ENCODE data around the gene STX16.

Gene STX16

DNA sequence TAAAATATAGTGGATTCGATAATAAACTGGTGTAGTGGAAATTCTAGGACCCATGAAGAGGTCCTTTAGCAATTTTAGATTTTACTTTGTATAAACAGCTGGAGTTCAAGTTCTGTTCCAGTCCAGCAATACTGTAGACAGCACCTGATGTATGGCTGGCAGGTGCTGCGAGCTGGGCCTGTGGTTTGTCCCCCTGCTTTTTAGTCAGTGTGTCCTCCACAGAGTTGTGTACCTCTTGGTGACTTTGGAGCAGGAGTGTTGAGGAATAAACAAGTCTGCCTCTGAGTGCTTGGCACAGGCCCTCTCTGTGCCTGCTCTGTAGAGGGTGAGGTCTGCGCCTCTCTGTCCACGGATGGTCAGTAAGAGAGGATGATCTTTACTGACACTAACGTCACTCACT is 13.8 kb downstream of the STX16 start:
- TF ChIP-seq, protein P1, sequence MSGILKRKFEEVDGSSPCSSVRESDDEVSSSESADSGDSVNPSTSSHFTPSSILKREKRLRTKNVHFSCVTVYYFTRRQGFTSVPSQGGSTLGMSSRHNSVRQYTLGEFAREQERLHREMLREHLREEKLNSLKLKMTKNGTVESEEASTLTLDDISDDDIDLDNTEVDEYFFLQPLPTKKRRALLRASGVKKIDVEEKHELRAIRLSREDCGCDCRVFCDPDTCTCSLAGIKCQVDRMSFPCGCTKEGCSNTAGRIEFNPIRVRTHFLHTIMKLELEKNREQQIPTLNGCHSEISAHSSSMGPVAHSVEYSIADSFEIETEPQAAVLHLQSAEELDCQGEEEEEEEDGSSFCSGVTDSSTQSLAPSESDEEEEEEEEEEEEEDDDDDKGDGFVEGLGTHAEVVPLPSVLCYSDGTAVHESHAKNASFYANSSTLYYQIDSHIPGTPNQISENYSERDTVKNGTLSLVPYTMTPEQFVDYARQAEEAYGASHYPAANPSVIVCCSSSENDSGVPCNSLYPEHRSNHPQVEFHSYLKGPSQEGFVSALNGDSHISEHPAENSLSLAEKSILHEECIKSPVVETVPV (CRISPR knock-in tag; IDR thresholded peaks at IDR 0.05): no peak
- TF ChIP-seq TCF4 (CRISPR knock-in tag; IDR thresholded peaks at IDR 0.05; ENCODE audit: borderline replicate concordance): no peak
- TF ChIP-seq ESRRG (CRISPR knock-in tag; IDR thresholded peaks at IDR 0.05): no peak
- TF ChIP-seq POU6F1 (CRISPR knock-in tag; IDR thresholded peaks at IDR 0.05; ENCODE audit: borderline replicate concordance, low read depth): no peak
- TF ChIP-seq CREB5 (CRISPR knock-in tag; IDR thresholded peaks at IDR 0.05; ENCODE audit: low read depth): no peak
- TF ChIP-seq ZFP30 (CRISPR knock-in tag; IDR thresholded peaks at IDR 0.05): no peak
- TF ChIP-seq BACH2 (CRISPR knock-in tag; IDR thresholded peaks at IDR 0.05; ENCODE audit: borderline replicate concordance): no peak
- TF ChIP-seq ARNTL (CRISPR knock-in tag; IDR thresholded peaks at IDR 0.05; ENCODE audit: borderline replicate concordance, low read depth): no peak
- TF ChIP-seq PPARA (CRISPR knock-in tag; IDR thresholded peaks at IDR 0.05; ENCODE audit: borderline replicate concordance): no peak
- TF ChIP-seq, protein P2, sequence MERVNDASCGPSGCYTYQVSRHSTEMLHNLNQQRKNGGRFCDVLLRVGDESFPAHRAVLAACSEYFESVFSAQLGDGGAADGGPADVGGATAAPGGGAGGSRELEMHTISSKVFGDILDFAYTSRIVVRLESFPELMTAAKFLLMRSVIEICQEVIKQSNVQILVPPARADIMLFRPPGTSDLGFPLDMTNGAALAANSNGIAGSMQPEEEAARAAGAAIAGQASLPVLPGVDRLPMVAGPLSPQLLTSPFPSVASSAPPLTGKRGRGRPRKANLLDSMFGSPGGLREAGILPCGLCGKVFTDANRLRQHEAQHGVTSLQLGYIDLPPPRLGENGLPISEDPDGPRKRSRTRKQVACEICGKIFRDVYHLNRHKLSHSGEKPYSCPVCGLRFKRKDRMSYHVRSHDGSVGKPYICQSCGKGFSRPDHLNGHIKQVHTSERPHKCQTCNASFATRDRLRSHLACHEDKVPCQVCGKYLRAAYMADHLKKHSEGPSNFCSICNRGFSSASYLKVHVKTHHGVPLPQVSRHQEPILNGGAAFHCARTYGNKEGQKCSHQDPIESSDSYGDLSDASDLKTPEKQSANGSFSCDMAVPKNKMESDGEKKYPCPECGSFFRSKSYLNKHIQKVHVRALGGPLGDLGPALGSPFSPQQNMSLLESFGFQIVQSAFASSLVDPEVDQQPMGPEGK (CRISPR knock-in tag; IDR thresholded peaks at IDR 0.05; ENCODE audit: borderline replicate concordance): no peak
- TF ChIP-seq RARB (CRISPR knock-in tag; IDR thresholded peaks at IDR 0.05): no peak
- TF ChIP-seq CSDC2 (CRISPR knock-in tag; IDR thresholded peaks at IDR 0.05): no peak
- TF ChIP-seq ZNF8 (CRISPR knock-in tag; IDR thresholded peaks at IDR 0.05): no peak
- no peak for TF ChIP-seq ZFP3 (CRISPR knock-in tag; IDR thresholded peaks at IDR 0.05)
- TF ChIP-seq ZNF70 (CRISPR knock-in tag; IDR thresholded peaks at IDR 0.05): no peak
- ATAC-seq: no peak

GRCh38 chr20:58665606-58666005 is 14.5 kb downstream of the STX16 start:
- no peak for ATAC-seq
- no peak for TF ChIP-seq BACH2 (CRISPR knock-in tag; IDR thresholded peaks at IDR 0.05; ENCODE audit: borderline replicate concordance)
- no peak for TF ChIP-seq ZNF70 (CRISPR knock-in tag; IDR thresholded peaks at IDR 0.05)
- TF ChIP-seq RARB (CRISPR knock-in tag; IDR thresholded peaks at IDR 0.05): no peak
- no peak for TF ChIP-seq POU6F1 (CRISPR knock-in tag; IDR thresholded peaks at IDR 0.05; ENCODE audit: borderline replicate concordance, low read depth)
- TF ChIP-seq ISL1 (CRISPR knock-in tag; IDR thresholded peaks at IDR 0.05): no peak
- no peak for TF ChIP-seq ZFP3 (CRISPR knock-in tag; IDR thresholded peaks at IDR 0.05)
- TF ChIP-seq ARNTL (CRISPR knock-in tag; IDR thresholded peaks at IDR 0.05; ENCODE audit: borderline replicate concordance, low read depth): no peak
- TF ChIP-seq, protein P2 (CRISPR knock-in tag; IDR thresholded peaks at IDR 0.05; ENCODE audit: borderline replicate concordance): no peak
- TF ChIP-seq CREB5 (CRISPR knock-in tag; IDR thresholded peaks at IDR 0.05; ENCODE audit: low read depth): no peak
- TF ChIP-seq ZC3H10 (CRISPR knock-in tag; IDR thresholded peaks at IDR 0.05): no peak
- no peak for TF ChIP-seq SNAI2 (CRISPR knock-in tag; IDR thresholded peaks at IDR 0.05)
- no peak for TF ChIP-seq TSHZ2 (CRISPR knock-in tag; IDR thresholded peaks at IDR 0.05)
- no peak for TF ChIP-seq TCF4 (CRISPR knock-in tag; IDR thresholded peaks at IDR 0.05; ENCODE audit: borderline replicate concordance)
- TF ChIP-seq CSDC2 (CRISPR knock-in tag; IDR thresholded peaks at IDR 0.05): no peak
- TF ChIP-seq, protein P1 (CRISPR knock-in tag; IDR thresholded peaks at IDR 0.05): no peak
- TF ChIP-seq ZNF8 (CRISPR knock-in tag; IDR thresholded peaks at IDR 0.05): no peak
- no peak for TF ChIP-seq PPARA (CRISPR knock-in tag; IDR thresholded peaks at IDR 0.05; ENCODE audit: borderline replicate concordance)
- no peak for TF ChIP-seq TOX (CRISPR knock-in tag; IDR thresholded peaks at IDR 0.05; ENCODE audit: borderline replicate concordance)
- no peak for TF ChIP-seq GLIS3 (CRISPR knock-in tag; IDR thresholded peaks at IDR 0.05)
- TF ChIP-seq ESRRG (CRISPR knock-in tag; IDR thresholded peaks at IDR 0.05): no peak

Measured in SK-N-SH treated with all-trans-retinoic acid at 6 μM for 48 hours (cell line).